OCI-LY7 (cell line): ENCODE data around the gene TMEM50B.

Experiments
- EZH2phosphoT487 ChIP-seq: fragments of 200-600 bp; sonication (generic); IDR thresholded peaks from 2 replicates; pipeline ENCODE4 v1.6.1; 2018; ENCODE audit warnings: low read depth, borderline replicate concordance, mild to moderate bottlenecking, mixed run types, antibody characterized with exemption, low read length, moderate library complexity, mixed read lengths
- TF ChIP-seq, protein P1 (sequence below): fragments of 200-600 bp; sonication (generic); conservative IDR thresholded peaks from 2 replicates; pipeline ENCODE4 v1.5.1; 2014; ENCODE audit warnings: mild to moderate bottlenecking, antibody characterized with exemption, low read length, moderate library complexity, mixed read lengths

DNA sequence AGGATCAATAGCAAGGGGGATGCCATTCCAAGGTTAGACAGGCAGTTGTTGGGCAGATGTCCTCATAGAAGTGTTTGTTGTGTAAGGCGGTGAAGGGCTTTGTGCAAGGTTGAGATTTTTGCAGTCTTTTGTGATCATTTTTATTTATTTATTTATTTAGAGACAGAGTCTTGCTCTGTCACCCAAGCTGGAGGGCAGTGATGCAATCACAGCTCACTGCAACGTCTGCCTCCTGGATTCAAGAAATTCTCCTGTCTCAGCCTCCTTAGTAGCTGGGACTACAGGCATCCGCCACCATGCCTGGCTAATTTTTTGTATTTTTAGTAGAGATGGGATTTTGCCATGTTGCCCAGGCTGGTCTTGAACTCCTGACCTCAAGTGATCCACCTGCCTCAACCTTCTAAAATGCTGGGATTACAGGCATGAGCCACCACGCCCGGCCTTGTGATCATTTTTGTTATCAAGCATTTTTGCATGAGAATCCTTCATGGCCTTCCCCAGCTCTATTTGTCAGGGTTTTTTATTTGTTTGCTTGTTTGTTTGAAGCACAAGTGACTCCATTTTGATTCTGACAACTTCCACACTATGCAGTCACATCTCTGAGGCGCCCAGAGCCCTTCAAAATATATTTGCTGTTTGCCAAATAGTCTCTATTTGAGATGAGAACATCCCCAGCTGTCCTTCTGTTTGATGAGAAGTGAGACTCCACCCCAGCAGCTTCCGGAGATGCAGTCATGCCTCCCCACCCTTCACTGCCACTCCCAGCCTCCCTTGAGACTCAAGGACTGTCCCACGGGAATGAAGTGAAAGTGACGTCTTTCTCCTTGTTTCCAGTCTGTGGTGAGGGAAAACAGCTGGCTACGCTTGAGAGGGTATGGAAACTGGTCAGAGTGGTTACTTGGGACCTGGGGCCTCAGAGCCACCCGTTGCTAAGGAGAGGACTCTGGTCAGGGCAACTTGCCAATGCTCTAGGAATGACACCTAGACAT is 38.0 kb downstream of the TMEM50B start:
- TF ChIP-seq, protein P1, sequence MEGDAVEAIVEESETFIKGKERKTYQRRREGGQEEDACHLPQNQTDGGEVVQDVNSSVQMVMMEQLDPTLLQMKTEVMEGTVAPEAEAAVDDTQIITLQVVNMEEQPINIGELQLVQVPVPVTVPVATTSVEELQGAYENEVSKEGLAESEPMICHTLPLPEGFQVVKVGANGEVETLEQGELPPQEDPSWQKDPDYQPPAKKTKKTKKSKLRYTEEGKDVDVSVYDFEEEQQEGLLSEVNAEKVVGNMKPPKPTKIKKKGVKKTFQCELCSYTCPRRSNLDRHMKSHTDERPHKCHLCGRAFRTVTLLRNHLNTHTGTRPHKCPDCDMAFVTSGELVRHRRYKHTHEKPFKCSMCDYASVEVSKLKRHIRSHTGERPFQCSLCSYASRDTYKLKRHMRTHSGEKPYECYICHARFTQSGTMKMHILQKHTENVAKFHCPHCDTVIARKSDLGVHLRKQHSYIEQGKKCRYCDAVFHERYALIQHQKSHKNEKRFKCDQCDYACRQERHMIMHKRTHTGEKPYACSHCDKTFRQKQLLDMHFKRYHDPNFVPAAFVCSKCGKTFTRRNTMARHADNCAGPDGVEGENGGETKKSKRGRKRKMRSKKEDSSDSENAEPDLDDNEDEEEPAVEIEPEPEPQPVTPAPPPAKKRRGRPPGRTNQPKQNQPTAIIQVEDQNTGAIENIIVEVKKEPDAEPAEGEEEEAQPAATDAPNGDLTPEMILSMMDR = no peak
- no peak for TF ChIP-seq EZH2phosphoT487
